ENCODE measurements around the gene CCNA2.

GRCh38 chr4:121777625-121778024 lies 46.1 kb downstream of the CCNA2 start:
- TF ChIP-seq, protein P1, sequence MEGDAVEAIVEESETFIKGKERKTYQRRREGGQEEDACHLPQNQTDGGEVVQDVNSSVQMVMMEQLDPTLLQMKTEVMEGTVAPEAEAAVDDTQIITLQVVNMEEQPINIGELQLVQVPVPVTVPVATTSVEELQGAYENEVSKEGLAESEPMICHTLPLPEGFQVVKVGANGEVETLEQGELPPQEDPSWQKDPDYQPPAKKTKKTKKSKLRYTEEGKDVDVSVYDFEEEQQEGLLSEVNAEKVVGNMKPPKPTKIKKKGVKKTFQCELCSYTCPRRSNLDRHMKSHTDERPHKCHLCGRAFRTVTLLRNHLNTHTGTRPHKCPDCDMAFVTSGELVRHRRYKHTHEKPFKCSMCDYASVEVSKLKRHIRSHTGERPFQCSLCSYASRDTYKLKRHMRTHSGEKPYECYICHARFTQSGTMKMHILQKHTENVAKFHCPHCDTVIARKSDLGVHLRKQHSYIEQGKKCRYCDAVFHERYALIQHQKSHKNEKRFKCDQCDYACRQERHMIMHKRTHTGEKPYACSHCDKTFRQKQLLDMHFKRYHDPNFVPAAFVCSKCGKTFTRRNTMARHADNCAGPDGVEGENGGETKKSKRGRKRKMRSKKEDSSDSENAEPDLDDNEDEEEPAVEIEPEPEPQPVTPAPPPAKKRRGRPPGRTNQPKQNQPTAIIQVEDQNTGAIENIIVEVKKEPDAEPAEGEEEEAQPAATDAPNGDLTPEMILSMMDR (IDR thresholded peaks at IDR 0.05; ENCODE audit: insufficient read depth, low read length): no peak
- TF ChIP-seq POLR2AphosphoS5 (IDR thresholded peaks at IDR 0.05; ENCODE audit: low read depth): no peak
- TF ChIP-seq GABPA (IDR thresholded peaks at IDR 0.05; ENCODE audit: low read depth): no peak
- TF ChIP-seq, protein P2, sequence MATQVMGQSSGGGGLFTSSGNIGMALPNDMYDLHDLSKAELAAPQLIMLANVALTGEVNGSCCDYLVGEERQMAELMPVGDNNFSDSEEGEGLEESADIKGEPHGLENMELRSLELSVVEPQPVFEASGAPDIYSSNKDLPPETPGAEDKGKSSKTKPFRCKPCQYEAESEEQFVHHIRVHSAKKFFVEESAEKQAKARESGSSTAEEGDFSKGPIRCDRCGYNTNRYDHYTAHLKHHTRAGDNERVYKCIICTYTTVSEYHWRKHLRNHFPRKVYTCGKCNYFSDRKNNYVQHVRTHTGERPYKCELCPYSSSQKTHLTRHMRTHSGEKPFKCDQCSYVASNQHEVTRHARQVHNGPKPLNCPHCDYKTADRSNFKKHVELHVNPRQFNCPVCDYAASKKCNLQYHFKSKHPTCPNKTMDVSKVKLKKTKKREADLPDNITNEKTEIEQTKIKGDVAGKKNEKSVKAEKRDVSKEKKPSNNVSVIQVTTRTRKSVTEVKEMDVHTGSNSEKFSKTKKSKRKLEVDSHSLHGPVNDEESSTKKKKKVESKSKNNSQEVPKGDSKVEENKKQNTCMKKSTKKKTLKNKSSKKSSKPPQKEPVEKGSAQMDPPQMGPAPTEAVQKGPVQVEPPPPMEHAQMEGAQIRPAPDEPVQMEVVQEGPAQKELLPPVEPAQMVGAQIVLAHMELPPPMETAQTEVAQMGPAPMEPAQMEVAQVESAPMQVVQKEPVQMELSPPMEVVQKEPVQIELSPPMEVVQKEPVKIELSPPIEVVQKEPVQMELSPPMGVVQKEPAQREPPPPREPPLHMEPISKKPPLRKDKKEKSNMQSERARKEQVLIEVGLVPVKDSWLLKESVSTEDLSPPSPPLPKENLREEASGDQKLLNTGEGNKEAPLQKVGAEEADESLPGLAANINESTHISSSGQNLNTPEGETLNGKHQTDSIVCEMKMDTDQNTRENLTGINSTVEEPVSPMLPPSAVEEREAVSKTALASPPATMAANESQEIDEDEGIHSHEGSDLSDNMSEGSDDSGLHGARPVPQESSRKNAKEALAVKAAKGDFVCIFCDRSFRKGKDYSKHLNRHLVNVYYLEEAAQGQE (IDR thresholded peaks at IDR 0.05; ENCODE audit: insufficient replicate concordance, low read depth): no peak

Measured in HL-60 (cell line).